HT1080 (cell line): ENCODE data around the gene SNHG17. TPM values are rescaled to one million over a fixed set of nuclear protein-coding genes. Genes with fewer than 3 reads are reported as not detected.
"Not testable (repeated sequence)": the region's sequence is repeated elsewhere in the genome, so short reads cannot be mapped to it uniquely, and the experiment has no call there.

Experiments used
- DNase-seq: peaks from one replicate; pipeline ENCODE4 v3.0.0-alpha.2; 2015; ENCODE audit warnings: low read depth
- total RNA-seq: library from RNA; depleted of rRNA; stranded (reverse); fragments of >200 nt; shearing (Covaris generic); gene quantifications from 2 replicates; pipeline ENCODE4 v1.2.3, GENCODE V29; 2014

Gene SNHG17
- total RNA-seq, 1 experiment from 2014 or later = 38.1 TPM

GRCh38 chr20:38421915-38422314 is 13.2 kb downstream of the SNHG17 start:
- DNase-seq = no peak

- no peak for DNase-seq
Measured at GRCh38 chr20:38420388-38421085, 14.6 kb downstream of the SNHG17 start.

GRCh38 chr20:38418509-38419204 is 16.5 kb downstream of the SNHG17 start:
- DNase-seq = no peak

GRCh38 chr20:38414769-38415450 is 20.2 kb downstream of the SNHG17 start:
- no peak for DNase-seq

GRCh38 chr20:38412877-38413577 is 22.1 kb downstream of the SNHG17 start:
- no peak for DNase-seq

GRCh38 chr20:38407822-38408221 is 27.3 kb downstream of the SNHG17 start:
- not testable (repeated sequence) for DNase-seq

GRCh38 chr20:38407321-38407720 is 27.8 kb downstream of the SNHG17 start:
- DNase-seq = no peak

- no peak for DNase-seq
Measured at GRCh38 chr20:38406476-38406875, 28.7 kb downstream of the SNHG17 start.

- DNase-seq = no peak
Measured at GRCh38 chr20:38405132-38405531, 30.0 kb downstream of the SNHG17 start.

- DNase-seq = no peak
Measured at GRCh38 chr20:38404016-38404415, 31.1 kb downstream of the SNHG17 start.

- no peak for DNase-seq
Measured at GRCh38 chr20:38402816-38403215, 32.3 kb downstream of the SNHG17 start.

- DNase-seq = no peak
Measured at GRCh38 chr20:38402089-38402488, 33.0 kb downstream of the SNHG17 start.

GRCh38 chr20:38395751-38396395 is 39.3 kb downstream of the SNHG17 start:
- not testable (repeated sequence) for DNase-seq

- no peak for DNase-seq
Measured at GRCh38 chr20:38395165-38395564, 40.0 kb downstream of the SNHG17 start.

- DNase-seq = no peak
Measured at GRCh38 chr20:38393259-38393658, 41.9 kb downstream of the SNHG17 start.

- DNase-seq = no peak
Measured at GRCh38 chr20:38392356-38392755, 42.8 kb downstream of the SNHG17 start.

- DNase-seq = no peak
Measured at GRCh38 chr20:38387953-38388352, 47.2 kb downstream of the SNHG17 start.

GRCh38 chr20:38386851-38387250 is 48.3 kb downstream of the SNHG17 start:
- DNase-seq = no peak

- DNase-seq = peak; percentile 34
Measured at GRCh38 chr20:38386004-38386403, 49.1 kb downstream of the SNHG17 start.

- no peak for DNase-seq
Measured at GRCh38 chr20:38383147-38383546, 52.0 kb downstream of the SNHG17 start.

GRCh38 chr20:38377838-38378237 is 57.3 kb downstream of the SNHG17 start:
- not testable (repeated sequence) for DNase-seq
